Neural crest cell (in vitro differentiated cells): ENCODE data around the gene HDAC2. TPM values are rescaled to one million over a fixed set of nuclear protein-coding genes. Genes with fewer than 3 reads are reported as not detected.

ENCODE experiments used
- DNase-seq: peaks from one replicate; pipeline ENCODE4 v3.0.0; 2021; ENCODE audit warnings: low read depth, mixed read lengths, low spot score
- H3K27ac Mint-ChIP-seq: one replicate; pipeline ENCODE4 v1.8.0; 2021; ENCODE audit warnings: mild to moderate bottlenecking, mixed read lengths; ENCODE audit not compliant: unreplicated experiment
- H3K27me3 Mint-ChIP-seq: 2 replicates; pipeline ENCODE4 v1.8.0; 2021; ENCODE audit warnings: low read depth, mild to moderate bottlenecking, mixed read lengths
- H3K36me3 Mint-ChIP-seq: 2 replicates; pipeline ENCODE4 v1.8.0; 2021; ENCODE audit warnings: low read depth, mild to moderate bottlenecking, mixed read lengths
- H3K4me1 Mint-ChIP-seq: 2 replicates; pipeline ENCODE4 v1.8.0; 2021; ENCODE audit warnings: mixed read lengths
- H3K4me3 Mint-ChIP-seq: one replicate; pipeline ENCODE4 v1.8.0; 2021; ENCODE audit warnings: mild to moderate bottlenecking, mixed read lengths
- H3K9me3 Mint-ChIP-seq: 2 replicates; pipeline ENCODE4 v1.8.0; 2021; ENCODE audit warnings: mixed read lengths
- CTCF ChIP-seq: fragments of 200-600 bp; sonication (generic); conservative IDR thresholded peaks from 2 replicates; pipeline ENCODE4 v1.5.0; 2021; ENCODE audit warnings: antibody characterized with exemption, mild to moderate bottlenecking
- total RNA-seq: library from RNA; stranded (reverse); gene quantifications from 2 replicates; pipeline ENCODE4 v1.2.1, GENCODE V29; 2021

HDAC2 gene
- total RNA-seq, 1 donor from 2014 or later, result 304 TPM

- Mint-ChIP-seq H3K27ac (peak overlapping the region; percentile 22), H3K9me3 (peaks cover 10% of the 10 kb centered on the region), H3K4me3 (no peak overlapping the region), H3K4me1 (peaks cover 26% of the 10 kb centered on the region), H3K27me3 (no peaks in the 10 kb centered on the region), H3K36me3 (peaks cover 4% of the 10 kb centered on the region)
- no peak for TF ChIP-seq CTCF
- DNase-seq, result no peak
These were observed 62.1 kb downstream of the HDAC2 start for GRCh38 chr6:113908801-113909200.

GRCh38 chr6:113907102-113907815 lies 63.7 kb downstream of the HDAC2 start:
- Mint-ChIP-seq H3K4me3 (no peak overlapping the region), H3K27me3 (no peaks in the 10 kb centered on the region), H3K9me3 (peaks cover 4% of the 10 kb centered on the region), H3K27ac (no peak overlapping the region), H3K36me3 (peaks cover 4% of the 10 kb centered on the region), H3K4me1 (peaks cover 31% of the 10 kb centered on the region)
- DNase-seq, result no peak
- TF ChIP-seq CTCF, result no peak

DNA sequence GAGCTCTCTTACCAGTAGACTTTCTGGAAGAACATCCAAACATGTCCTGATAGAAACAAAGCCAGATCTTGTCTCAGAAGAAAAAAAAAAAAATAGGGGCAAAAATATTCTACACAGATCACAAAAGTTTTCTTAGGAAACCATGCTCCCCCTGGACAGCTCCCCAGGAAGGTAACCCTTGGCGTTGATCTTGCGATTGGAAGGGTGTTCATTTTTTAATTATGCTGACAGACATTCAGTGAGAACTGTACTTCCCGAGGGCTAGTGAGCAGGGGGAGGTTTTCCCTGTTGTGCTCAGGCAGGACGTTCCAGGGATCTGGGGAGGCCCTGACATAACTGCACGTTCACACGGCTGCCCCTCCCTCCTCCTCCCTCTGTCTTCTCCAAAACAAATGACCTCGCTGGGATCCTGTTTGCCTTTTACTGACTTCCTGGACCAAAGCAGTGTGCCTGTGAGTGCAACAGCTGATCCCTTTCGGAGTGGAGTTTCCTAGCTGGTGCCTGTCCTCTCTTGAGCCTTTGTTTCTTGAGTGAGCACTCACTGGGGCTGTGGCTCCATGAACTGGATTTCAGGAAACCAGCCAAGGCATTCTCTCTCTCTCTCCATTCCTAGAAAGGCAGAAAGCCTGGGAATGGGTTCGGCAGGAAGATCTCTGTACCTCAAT lies 67.2 kb downstream of the HDAC2 start:
- H3K9me3 Mint-ChIP-seq, result peaks cover 4% of the 10 kb centered on the region
- peaks cover 17% of the 10 kb centered on the region for H3K4me1 Mint-ChIP-seq
- H3K27ac Mint-ChIP-seq, result peak overlapping the region; percentile 40
- no peaks in the 10 kb centered on the region for H3K36me3 Mint-ChIP-seq
- H3K4me3 Mint-ChIP-seq, result no peak overlapping the region
- no peak for TF ChIP-seq CTCF
- no peak for DNase-seq
- no peaks in the 10 kb centered on the region for H3K27me3 Mint-ChIP-seq

- DNase-seq, result no peak
- H3K4me3 Mint-ChIP-seq, result no peak overlapping the region
- no peak overlapping the region for H3K27ac Mint-ChIP-seq
- H3K9me3 Mint-ChIP-seq, result peaks cover 4% of the 10 kb centered on the region
- H3K36me3 Mint-ChIP-seq, result no peaks in the 10 kb centered on the region
- no peaks in the 10 kb centered on the region for H3K27me3 Mint-ChIP-seq
- peaks cover 14% of the 10 kb centered on the region for H3K4me1 Mint-ChIP-seq
- TF ChIP-seq CTCF, result no peak
These were observed 69.5 kb downstream of the HDAC2 start for GRCh38 chr6:113901482-113901881.

DNA sequence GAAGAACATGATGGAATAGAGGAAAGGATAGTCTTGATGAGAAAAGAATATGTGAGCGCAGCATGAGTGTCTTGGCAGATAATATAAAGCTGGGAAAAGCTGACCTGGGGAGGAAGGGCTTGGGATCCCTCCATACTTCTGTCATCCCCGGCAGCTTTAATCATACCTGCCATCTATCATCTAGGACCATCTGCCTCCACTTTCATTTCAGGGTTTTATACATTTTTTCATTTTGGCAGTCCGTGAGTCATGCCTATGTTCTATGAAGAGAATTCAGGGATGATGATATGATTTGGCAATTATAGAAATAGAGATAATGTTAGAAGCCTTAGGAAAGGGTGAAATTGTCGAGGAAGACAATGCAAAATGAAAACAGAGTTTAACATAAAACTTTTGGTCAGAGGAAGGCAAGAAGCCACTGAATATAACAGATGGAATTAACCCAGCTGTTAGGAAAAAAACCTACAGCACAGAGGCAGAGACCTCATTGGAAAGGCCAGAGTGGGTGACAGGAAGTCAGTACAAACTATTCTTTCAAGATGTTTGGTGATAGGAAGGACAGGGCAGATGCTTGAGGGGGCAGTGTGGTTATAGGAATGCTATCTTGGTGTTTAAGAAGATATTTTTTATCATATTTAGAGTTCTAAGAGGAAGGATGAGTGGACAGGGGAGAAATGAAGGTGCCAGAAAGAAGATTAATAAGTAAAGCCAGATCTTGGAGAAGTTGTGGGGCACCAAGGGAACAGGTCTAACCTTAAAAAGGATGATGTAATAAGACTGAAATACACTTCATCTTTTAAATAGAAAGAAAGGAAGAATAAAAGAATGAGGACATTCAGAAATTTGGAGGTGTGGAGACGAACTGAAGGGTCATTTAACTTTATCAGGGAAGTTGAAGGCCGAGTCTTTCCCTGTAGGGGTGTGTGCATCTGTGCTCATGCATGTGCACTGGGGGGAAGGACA lies 76.0 kb downstream of the HDAC2 start:
- H3K36me3 Mint-ChIP-seq, result no peaks in the 10 kb centered on the region
- H3K9me3 Mint-ChIP-seq, result peaks cover 6% of the 10 kb centered on the region
- H3K27ac Mint-ChIP-seq, result no peak overlapping the region
- H3K4me1 Mint-ChIP-seq, result no peaks in the 10 kb centered on the region
- no peak for DNase-seq
- no peak for TF ChIP-seq CTCF
- H3K4me3 Mint-ChIP-seq, result no peak overlapping the region
- H3K27me3 Mint-ChIP-seq, result no peaks in the 10 kb centered on the region
